Measurements from ENCODE around the gene ABCD1. TPM values are rescaled to one million over a fixed set of nuclear protein-coding genes. Genes with fewer than 3 reads are reported as not detected.

ABCD1 gene
- polyA plus RNA-seq, 2 of the 4 experiments (the other 2 are of a cell fraction): 1.7 to 3.8 TPM

- CTCF ChIA-PET: no interaction called here
- FAIRE-seq (no peak), DNase-seq (ENCODE audit: low read depth in 1 of 2, low spot score in 1 of 2) (no peak), ATAC-seq (no peak)
- Histone ChIP-seq H3K4me3 (no peak overlapping the region), H3K27ac (no peak overlapping the region), H3K4me2 (no peak overlapping the region), H3K9me3 (no peaks in the 10 kb centered on the region), H3K4me1 (no peaks in the 10 kb centered on the region)
- POLR2A ChIA-PET: no interaction called here
- no peak for TF ChIP-seq MAX (IDR thresholded peaks at IDR 0.05)
- no peak for TF ChIP-seq SMC3 (IDR thresholded peaks at IDR 0.05)
- no peak for TF ChIP-seq BCL3 (IDR thresholded peaks at IDR 0.05)
- no peak for TF ChIP-seq FOSL2 (IDR thresholded peaks at IDR 0.05)
- no peak for TF ChIP-seq FOSL2 (CRISPR knock-in tag; IDR thresholded peaks at IDR 0.05)
- no peak for TF ChIP-seq JUNB (IDR thresholded peaks at IDR 0.05)
- no peak for TF ChIP-seq RARB (CRISPR knock-in tag; IDR thresholded peaks at IDR 0.05)
- TF ChIP-seq ZNF302 (CRISPR knock-in tag; IDR thresholded peaks at IDR 0.05): no peak
- no peak for TF ChIP-seq POLR2A (IDR thresholded peaks at IDR 0.05; ENCODE audit: low read length)
- no peak for TF ChIP-seq RNF2 (IDR thresholded peaks at IDR 0.05; ENCODE audit: borderline replicate concordance, low read depth)
- TF ChIP-seq TFCP2L1 (CRISPR knock-in tag; IDR thresholded peaks at IDR 0.05): no peak
- TF ChIP-seq HMGXB4 (CRISPR knock-in tag; IDR thresholded peaks at IDR 0.05; ENCODE audit: borderline replicate concordance): no peak
- no peak for TF ChIP-seq FOSB (CRISPR knock-in tag; IDR thresholded peaks at IDR 0.05)
- TF ChIP-seq KDM1A (IDR thresholded peaks at IDR 0.05; ENCODE audit: low read depth): no peak
- no peak for TF ChIP-seq EHMT2 (IDR thresholded peaks at IDR 0.05; ENCODE audit: low read depth)
- no peak for TF ChIP-seq CEBPB (IDR thresholded peaks at IDR 0.05)
- 100% methylated on average over 2 of the region's 20 CpGs for WGBS (ENCODE audit: missing lambda C conversion rate)
Measured at GRCh38 chrX:153776120-153776599, 51.5 kb downstream of the ABCD1 start.

- 75% methylated on average over 5 of the region's 22 CpGs for WGBS (ENCODE audit: missing lambda C conversion rate)
- Histone ChIP-seq H3K27ac (peak overlapping the region in 1 of 2 experiments; percentile 32; a peak in 1 of 6 replicates), H3K9me3 (no peaks in the 10 kb centered on the region), H3K4me2 (no peak overlapping the region), H3K4me3 (no peak overlapping the region), H3K4me1 (no peaks in the 10 kb centered on the region)
- ATAC-seq (0 out of 6 replicates have a peak, but pooled peaks of 1 of the 2 experiments have one; percentile 5), FAIRE-seq (no peak), DNase-seq (ENCODE audit: low read depth in 1 of 2, low spot score in 1 of 2) (peak in 1 of 2 experiments; percentile 31)
- POLR2A ChIA-PET: no interaction called here
- CTCF ChIA-PET: no interaction called here
- TF ChIP-seq USF2 (IDR thresholded peaks at IDR 0.05): no peak
- TF ChIP-seq MAX (IDR thresholded peaks at IDR 0.05): no peak
- TF ChIP-seq PBX3 (IDR thresholded peaks at IDR 0.05): no peak
- no peak for TF ChIP-seq BCL3 (IDR thresholded peaks at IDR 0.05)
- no peak for TF ChIP-seq HMGXB4 (CRISPR knock-in tag; IDR thresholded peaks at IDR 0.05; ENCODE audit: borderline replicate concordance)
- no peak for TF ChIP-seq SMC3 (IDR thresholded peaks at IDR 0.05)
- no peak for TF ChIP-seq CHD4 (IDR thresholded peaks at IDR 0.05; ENCODE audit: borderline replicate concordance)
- no peak for TF ChIP-seq MAZ (IDR thresholded peaks at IDR 0.05; ENCODE audit: borderline replicate concordance, low read depth, low read length)
- no peak for TF ChIP-seq MYC (IDR thresholded peaks at IDR 0.05; ENCODE audit: borderline replicate concordance, low read length)
- TF ChIP-seq RNF2 (IDR thresholded peaks at IDR 0.05; ENCODE audit: borderline replicate concordance, low read depth): no peak
- TF ChIP-seq HES2 (IDR thresholded peaks at IDR 0.05): no peak
- no peak for TF ChIP-seq POLR2A (IDR thresholded peaks at IDR 0.05; ENCODE audit: low read length)
- no peak for TF ChIP-seq ESRRA (IDR thresholded peaks at IDR 0.05; ENCODE audit: borderline replicate concordance, low read length)
- no peak for TF ChIP-seq FOXS1 (CRISPR knock-in tag; IDR thresholded peaks at IDR 0.05)
- TF ChIP-seq HOXA7 (CRISPR knock-in tag; IDR thresholded peaks at IDR 0.05): no peak
- TF ChIP-seq CEBPB (IDR thresholded peaks at IDR 0.05): no peak
- no peak for TF ChIP-seq GATA3 (IDR thresholded peaks at IDR 0.05; ENCODE audit: borderline replicate concordance)
- no peak for TF ChIP-seq FOSB (CRISPR knock-in tag; IDR thresholded peaks at IDR 0.05)
Measured at GRCh38 chrX:153776611-153777045, 52.0 kb downstream of the ABCD1 start.

Data from A549 (cell line).